Gastrocnemius medialis (tissue), 4 donors: Measurements from ENCODE around the gene ZNF768.

Experiments used
- CTCF ChIP-seq, 5 experiments: fragments of 450-650 bp in 3 of 5; fragments of 200-600 bp in 2 of 5; sonication (generic) in 2 of 5; IDR thresholded peaks in 4 of 5; conservative IDR thresholded peaks in 1 of 5; 1 replicate in 4 of 5; 2 replicates in 1 of 5; pipeline ENCODE4 v1.5.1; 2016 to 2019; ENCODE audit warnings: antibody characterized with exemption in 5 of 5, mild to moderate bottlenecking in 3 of 5, moderate library complexity in 3 of 5
- POLR2A ChIP-seq, 2 donors: fragments of 450-650 bp; IDR thresholded peaks; one replicate each; pipeline ENCODE4 v1.6.1; 2017; ENCODE audit warnings: antibody characterized with exemption in 2 of 2, mild to moderate bottlenecking in 2 of 2, moderate library complexity in 2 of 2

GRCh38 chr16:30558789-30559377, 32.5 kb upstream of the ZNF768 start:
- TF ChIP-seq CTCF (IDR thresholded peaks at IDR 0.05 in 4 of 5, conservative IDR thresholded peaks at IDR 0.05 in 1 of 5) (no peak), POLR2A (IDR thresholded peaks at IDR 0.05) (no peak)
